ENCODE measurements around the gene AGXT2. TPM values are rescaled to one million over a fixed set of nuclear protein-coding genes. Genes with fewer than 3 reads are reported as not detected.

The AGXT2 gene
- total and polyA plus RNA-seq, 9 of the 15 experiments (the other 6 are each of a cell fraction or from before 2014, with no cell fraction given), result not detected

GRCh38 chr5:35060236-35060635 is 12.5 kb upstream of the AGXT2 start:
- H3K27me3 ChIP-seq (ENCODE audit: control insufficient read depth in 2 of 2, insufficient read depth in 2 of 2, low read length in 2 of 2), result no peaks in the 10 kb centered on the region
- BruUV-seq (replicated peaks), result no TSS peak
- ChIA-PET POLR2A (no interaction called here), CTCF (ENCODE audit: low intra/inter-chr PET ratio) (no interaction called here)
- no peaks in the 10 kb centered on the region for H3K4me1 ChIP-seq (replicated peaks in 1 of 2; ENCODE audit: control insufficient read depth in 2 of 2, insufficient read depth in 2 of 2, low read length in 2 of 2)
- no peaks in the 10 kb centered on the region for H3K79me2 ChIP-seq (ENCODE audit: control insufficient read depth, insufficient read depth, low read length)
- no peak overlapping the region for H3K4me3 ChIP-seq
- DNase-seq (ENCODE audit: extremely low read depth in 1 of 4, low spot score in 3 of 4), result no peak
- no peaks in the 10 kb centered on the region for H3K36me3 ChIP-seq (ENCODE audit: control insufficient read depth, insufficient read depth, low read length)
- H2AFZ ChIP-seq (ENCODE audit: low read depth, low read length), result no peak overlapping the region
- no peaks in the 10 kb centered on the region for H3K9me1 ChIP-seq (ENCODE audit: control insufficient read depth, insufficient read depth, low read length)
- H3K27ac ChIP-seq (ENCODE audit: extremely low read depth, low read depth, low read length), result no peak overlapping the region
- in situ Hi-C loops (cut with MboI), result no loop called here
- WGBS (ENCODE audit: insufficient coverage, low coverage, missing lambda C conversion rate), result 0% methylated on average over 2 of the region's 2 CpGs
- no peaks in the 10 kb centered on the region for H3K9me3 ChIP-seq (replicated peaks; ENCODE audit: control insufficient read depth, insufficient read depth, low read depth, low read length)
- ATAC-seq, result no peak
- no peak for FAIRE-seq
- H3K4me2 ChIP-seq (ENCODE audit: insufficient read depth, low read length), result no peak overlapping the region
- intact Hi-C loops (cut with micrococcal nuclease), result no loop called here
- no peak overlapping the region for H3K9ac ChIP-seq (ENCODE audit: insufficient read depth in 1 of 2, low read depth in 2 of 2, low read length in 2 of 2)
- H4K20me1 ChIP-seq (replicated peaks; ENCODE audit: control insufficient read depth, insufficient read depth, low read length), result no peaks in the 10 kb centered on the region
- no peak for TF ChIP-seq ZNF217 (CRISPR knock-in tag; IDR thresholded peaks at IDR 0.05)
- no peak for TF ChIP-seq ZNF384 (IDR thresholded peaks at IDR 0.05; ENCODE audit: low read depth, low read length)
- no peak for TF ChIP-seq XRCC3 (IDR thresholded peaks at IDR 0.05)
- no peak for TF ChIP-seq ZNF609 (CRISPR knock-in tag; IDR thresholded peaks at IDR 0.05; ENCODE audit: borderline replicate concordance)
- no peak for TF ChIP-seq ZBTB11 (CRISPR knock-in tag; IDR thresholded peaks at IDR 0.05)
- TF ChIP-seq ZNF140 (CRISPR knock-in tag; IDR thresholded peaks at IDR 0.05), result no peak
- TF ChIP-seq TCF7 (IDR thresholded peaks at IDR 0.05; ENCODE audit: borderline replicate concordance), result no peak
- no peak for TF ChIP-seq KLF10 (CRISPR knock-in tag; IDR thresholded peaks at IDR 0.05)
- no peak for TF ChIP-seq CUX1 (CRISPR knock-in tag; IDR thresholded peaks at IDR 0.05)

Data from K562 (cell line).